NOMO-1 treated with dmso at 0.1 percent for 144 hours (cell line): ENCODE measurements around the gene BAD.

Experiments
- DNase-seq: peaks from one replicate; lab custom pipeline; 2025; ENCODE audit not compliant: unreplicated experiment; lab: John Stamatoyannopoulos, UW

Gene BAD

GRCh38 chr11:64261556-64262080, 22.8 kb downstream of the BAD start:
- no peak for DNase-seq

GRCh38 chr11:64260147-64260708, 24.2 kb downstream of the BAD start:
- DNase-seq, result no peak

- DNase-seq, result no peak
Measured at GRCh38 chr11:64259533-64260067, 24.9 kb downstream of the BAD start.

- DNase-seq, result no peak
Measured at GRCh38 chr11:64258946-64259532, 25.4 kb downstream of the BAD start.

- no peak for DNase-seq
Measured at GRCh38 chr11:64258356-64258755, 26.1 kb downstream of the BAD start.

- DNase-seq, result no peak
Measured at GRCh38 chr11:64256300-64256699, 28.2 kb downstream of the BAD start.

- no peak for DNase-seq
Measured at GRCh38 chr11:64255135-64256128, 29.0 kb downstream of the BAD start.

GRCh38 chr11:64254326-64254725, 30.1 kb downstream of the BAD start:
- DNase-seq, result no peak

- DNase-seq, result no peak
Measured at GRCh38 chr11:64253481-64253880, 31.0 kb downstream of the BAD start.

- no peak for DNase-seq
Measured at GRCh38 chr11:64253043-64253442, 31.4 kb downstream of the BAD start.

GRCh38 chr11:64252003-64252872, 32.2 kb downstream of the BAD start:
- no peak for DNase-seq

- no peak for DNase-seq
Measured at GRCh38 chr11:64251753-64252002, 32.8 kb downstream of the BAD start.

- peak; percentile 24 for DNase-seq
Measured at GRCh38 chr11:64251016-64251752, 33.3 kb downstream of the BAD start, which contains the start of gene PLCB3. TSS of gene PLCB3 (plus strand) at chr11:64251530. CDS start at chr11:64251650, 120 bp downstream.

GRCh38 chr11:64250415-64251015, 34.0 kb downstream of the BAD start:
- DNase-seq, result no peak

GRCh38 chr11:64249563-64250414, 34.7 kb downstream of the BAD start:
- no peak for DNase-seq

- DNase-seq, result no peak
Measured at GRCh38 chr11:64249038-64249437, 35.4 kb downstream of the BAD start.

GRCh38 chr11:64248578-64248977, 35.9 kb downstream of the BAD start:
- DNase-seq, result no peak

- DNase-seq, result no peak
Measured at GRCh38 chr11:64247729-64248531, 36.5 kb downstream of the BAD start.
